HEK293 (cell line): ENCODE data around the gene LGALS16.

Source experiments
- GLIS1 ChIP-seq: fragments of 450-650 bp; formaldehyde crosslinking; IDR thresholded peaks from 2 replicates; pipeline ENCODE4 v1.5.1; 2016; ENCODE audit warnings: missing biosample characterization, missing genetic modification characterization
- IKZF3 ChIP-seq: fragments of 450-650 bp; IDR thresholded peaks from 2 replicates; pipeline ENCODE4 v1.5.0; 2018; ENCODE audit warnings: missing biosample characterization, mild to moderate bottlenecking, missing genetic modification characterization, moderate library complexity
- OVOL3 ChIP-seq: fragments of 450-650 bp; formaldehyde crosslinking; IDR thresholded peaks from 2 replicates; pipeline ENCODE4 v1.5.1; 2016; ENCODE audit warnings: missing biosample characterization, missing genetic modification characterization
- PATZ1 ChIP-seq: fragments of 450-650 bp; formaldehyde crosslinking; IDR thresholded peaks from 2 replicates; pipeline ENCODE4 v1.5.1; 2016; ENCODE audit warnings: missing biosample characterization, missing genetic modification characterization
- RBAK ChIP-seq: fragments of 450-650 bp; formaldehyde crosslinking; IDR thresholded peaks from 2 replicates; pipeline ENCODE4 v1.5.1; 2016; ENCODE audit warnings: missing biosample characterization, missing genetic modification characterization
- ZBTB1 ChIP-seq: fragments of 450-650 bp; formaldehyde crosslinking; IDR thresholded peaks from 2 replicates; pipeline ENCODE4 v1.5.1; 2016; ENCODE audit warnings: missing biosample characterization, missing genetic modification characterization
- ZBTB21 ChIP-seq: fragments of 450-650 bp; formaldehyde crosslinking; IDR thresholded peaks from 2 replicates; pipeline ENCODE4 v1.5.1; 2017; ENCODE audit warnings: missing biosample characterization, missing genetic modification characterization
- ZBTB6 ChIP-seq: fragments of 450-650 bp; formaldehyde crosslinking; IDR thresholded peaks from 2 replicates; pipeline ENCODE4 v1.5.1; 2017; ENCODE audit warnings: missing biosample characterization, missing genetic modification characterization
- ZEB2 ChIP-seq: fragments of 450-650 bp; formaldehyde crosslinking; IDR thresholded peaks from 2 replicates; pipeline ENCODE4 v1.5.1; 2016; ENCODE audit warnings: missing biosample characterization, missing genetic modification characterization
- ZNF174 ChIP-seq: fragments of 450-650 bp; formaldehyde crosslinking; IDR thresholded peaks from 2 replicates; pipeline ENCODE4 v1.5.0; 2017; ENCODE audit warnings: missing biosample characterization, mild to moderate bottlenecking, missing genetic modification characterization
- ZNF211 ChIP-seq: fragments of 450-650 bp; formaldehyde crosslinking; IDR thresholded peaks from 2 replicates; pipeline ENCODE4 v1.5.1; 2016; ENCODE audit warnings: low read depth, missing biosample characterization, missing genetic modification characterization
- ZNF214 ChIP-seq: fragments of 450-650 bp; formaldehyde crosslinking; IDR thresholded peaks from 2 replicates; pipeline ENCODE4 v1.5.1; 2017; ENCODE audit warnings: missing biosample characterization, mild to moderate bottlenecking, missing genetic modification characterization, borderline replicate concordance
- ZNF24 ChIP-seq: fragments of 450-650 bp; formaldehyde crosslinking; IDR thresholded peaks from 2 replicates; pipeline ENCODE4 v1.5.1; 2016; ENCODE audit warnings: missing biosample characterization, missing genetic modification characterization
- ZNF324 ChIP-seq: fragments of 450-650 bp; formaldehyde crosslinking; IDR thresholded peaks from 2 replicates; pipeline ENCODE4 v1.5.1; 2016; ENCODE audit warnings: missing biosample characterization, missing genetic modification characterization
- ZNF350 ChIP-seq: fragments of 450-650 bp; formaldehyde crosslinking; IDR thresholded peaks from 2 replicates; pipeline ENCODE4 v1.5.0; 2017; ENCODE audit warnings: missing biosample characterization, mild to moderate bottlenecking, missing genetic modification characterization
- ZNF423 ChIP-seq: fragments of 450-650 bp; formaldehyde crosslinking; IDR thresholded peaks from 2 replicates; pipeline ENCODE4 v1.5.1; 2016; ENCODE audit warnings: missing biosample characterization, missing genetic modification characterization
- ZNF473 ChIP-seq: fragments of 450-650 bp; formaldehyde crosslinking; IDR thresholded peaks from 2 replicates; pipeline ENCODE4 v1.5.1; 2017; ENCODE audit warnings: missing biosample characterization, missing genetic modification characterization
- ZNF488 ChIP-seq: fragments of 450-650 bp; formaldehyde crosslinking; IDR thresholded peaks from 2 replicates; pipeline ENCODE4 v1.5.1; 2016; ENCODE audit warnings: missing biosample characterization, missing genetic modification characterization
- ZNF521 ChIP-seq: fragments of 450-650 bp; formaldehyde crosslinking; IDR thresholded peaks from 2 replicates; pipeline ENCODE4 v1.5.1; 2017; ENCODE audit warnings: missing biosample characterization, mild to moderate bottlenecking, missing genetic modification characterization
- ZNF530 ChIP-seq: fragments of 450-650 bp; formaldehyde crosslinking; IDR thresholded peaks from 2 replicates; pipeline ENCODE4 v1.5.1; 2016; ENCODE audit warnings: low read depth, missing biosample characterization, missing genetic modification characterization
- ZNF548 ChIP-seq: fragments of 450-650 bp; formaldehyde crosslinking; IDR thresholded peaks from 2 replicates; pipeline ENCODE4 v1.5.1; 2016; ENCODE audit warnings: missing biosample characterization, missing genetic modification characterization
- ZNF585B ChIP-seq: fragments of 450-650 bp; formaldehyde crosslinking; IDR thresholded peaks from 2 replicates; pipeline ENCODE4 v1.5.1; 2016; ENCODE audit warnings: missing biosample characterization, missing genetic modification characterization
- ZNF621 ChIP-seq: fragments of 450-650 bp; formaldehyde crosslinking; IDR thresholded peaks from 2 replicates; pipeline ENCODE4 v1.5.1; 2017; ENCODE audit warnings: missing biosample characterization, missing genetic modification characterization
- ZNF623 ChIP-seq: fragments of 450-650 bp; formaldehyde crosslinking; IDR thresholded peaks from 2 replicates; pipeline ENCODE4 v1.5.1; 2016; ENCODE audit warnings: missing biosample characterization, missing genetic modification characterization
- ZNF624 ChIP-seq: fragments of 450-650 bp; formaldehyde crosslinking; IDR thresholded peaks from 2 replicates; pipeline ENCODE4 v1.5.1; 2017; ENCODE audit warnings: missing biosample characterization, missing genetic modification characterization
- ZNF626 ChIP-seq: fragments of 450-650 bp; sonication (Bioruptor Pico); formaldehyde crosslinking; IDR thresholded peaks from 2 replicates; pipeline ENCODE4 v1.5.1; 2018; ENCODE audit warnings: missing biosample characterization, missing genetic modification characterization, inconsistent platforms
- ZNF629 ChIP-seq: fragments of 450-650 bp; formaldehyde crosslinking; IDR thresholded peaks from 2 replicates; pipeline ENCODE4 v1.5.1; 2017; ENCODE audit warnings: missing biosample characterization, missing genetic modification characterization
- ZNF837 ChIP-seq: fragments of 450-650 bp; formaldehyde crosslinking; IDR thresholded peaks from 2 replicates; pipeline ENCODE4 v1.5.1; 2016; ENCODE audit warnings: missing biosample characterization, missing genetic modification characterization
- ZSCAN5A ChIP-seq: fragments of 450-650 bp; formaldehyde crosslinking; IDR thresholded peaks from 2 replicates; pipeline ENCODE4 v1.5.1; 2016; ENCODE audit warnings: missing biosample characterization, missing genetic modification characterization
- ZXDB ChIP-seq: fragments of 450-650 bp; formaldehyde crosslinking; IDR thresholded peaks from 2 replicates; pipeline ENCODE4 v1.5.1; 2016; ENCODE audit warnings: missing biosample characterization, missing genetic modification characterization
- TF ChIP-seq, protein P1 (sequence below): fragments of 450-650 bp; formaldehyde crosslinking; IDR thresholded peaks from 2 replicates; pipeline ENCODE4 v1.5.1; 2016; ENCODE audit warnings: missing biosample characterization, missing genetic modification characterization
- TF ChIP-seq, protein P2 (sequence below): fragments of 450-650 bp; formaldehyde crosslinking; IDR thresholded peaks from 2 replicates; pipeline ENCODE4 v1.5.1; 2016; ENCODE audit warnings: missing biosample characterization, missing genetic modification characterization

LGALS16 gene

GRCh38 chr19:39631178-39631577, 24.5 kb upstream of the LGALS16 start (continued):
- TF ChIP-seq, protein P1, sequence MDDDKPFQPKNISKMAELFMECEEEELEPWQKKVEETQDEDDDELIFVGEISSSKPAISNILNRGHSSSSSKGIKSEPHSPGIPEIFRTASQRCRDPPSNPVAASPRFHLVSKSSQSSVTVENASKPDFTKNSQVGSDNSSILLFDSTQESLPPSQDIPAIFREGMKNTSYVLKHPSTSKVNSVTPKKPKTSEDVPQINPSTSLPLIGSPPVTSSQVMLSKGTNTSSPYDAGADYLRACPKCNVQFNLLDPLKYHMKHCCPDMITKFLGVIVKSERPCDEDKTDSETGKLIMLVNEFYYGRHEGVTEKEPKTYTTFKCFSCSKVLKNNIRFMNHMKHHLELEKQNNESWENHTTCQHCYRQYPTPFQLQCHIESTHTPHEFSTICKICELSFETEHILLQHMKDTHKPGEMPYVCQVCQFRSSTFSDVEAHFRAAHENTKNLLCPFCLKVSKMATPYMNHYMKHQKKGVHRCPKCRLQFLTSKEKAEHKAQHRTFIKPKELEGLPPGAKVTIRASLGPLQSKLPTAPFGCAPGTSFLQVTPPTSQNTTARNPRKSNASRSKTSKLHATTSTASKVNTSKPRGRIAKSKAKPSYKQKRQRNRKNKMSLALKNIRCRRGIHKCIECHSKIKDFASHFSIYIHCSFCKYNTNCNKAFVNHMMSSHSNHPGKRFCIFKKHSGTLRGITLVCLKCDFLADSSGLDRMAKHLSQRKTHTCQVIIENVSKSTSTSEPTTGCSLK (tag by site-specific recombination), result no peak
- TF ChIP-seq ZNF530 (tag by site-specific recombination) (no peak), ZNF423 (tag by site-specific recombination) (no peak), ZNF24 (peak; percentile 85), ZBTB1 (tag by site-specific recombination) (no peak), ZNF214 (tag by site-specific recombination) (no peak), ZNF324 (peak; percentile 86), ZNF623 (tag by site-specific recombination) (peak; percentile 32; the same call in 1 of the 2 replicates), IKZF3 (no peak), ZNF211 (tag by site-specific recombination) (peak; percentile 91), ZBTB6 (tag by site-specific recombination) (no peak), ZBTB21 (tag by site-specific recombination) (peak; percentile 99), ZEB2 (peak; percentile 60; the same call in 1 of the 2 replicates), ZNF548 (tag by site-specific recombination) (no peak; the same call in 1 of the 2 replicates), ZNF629 (peak; percentile 86), ZSCAN5A (tag by site-specific recombination) (no peak), ZNF473 (tag by site-specific recombination) (no peak), ZNF621 (no peak), ZNF624 (tag by site-specific recombination) (no peak), OVOL3 (no peak), ZXDB (tag by site-specific recombination) (no peak), ZNF837 (tag by site-specific recombination) (no peak), RBAK (peak; percentile 44; the same call in 1 of the 2 replicates), ZNF585B (tag by site-specific recombination) (no peak), ZNF521 (tag by site-specific recombination) (no peak), ZNF350 (tag by site-specific recombination) (no peak), ZNF174 (0 out of 2 replicates have a peak, but pooled peaks have one; percentile 76), PATZ1 (tag by site-specific recombination) (no peak), ZNF488 (tag by site-specific recombination) (no peak), GLIS1 (tag by site-specific recombination) (no peak), ZNF626 (tag by site-specific recombination) (no peak)
- TF ChIP-seq, protein P2, sequence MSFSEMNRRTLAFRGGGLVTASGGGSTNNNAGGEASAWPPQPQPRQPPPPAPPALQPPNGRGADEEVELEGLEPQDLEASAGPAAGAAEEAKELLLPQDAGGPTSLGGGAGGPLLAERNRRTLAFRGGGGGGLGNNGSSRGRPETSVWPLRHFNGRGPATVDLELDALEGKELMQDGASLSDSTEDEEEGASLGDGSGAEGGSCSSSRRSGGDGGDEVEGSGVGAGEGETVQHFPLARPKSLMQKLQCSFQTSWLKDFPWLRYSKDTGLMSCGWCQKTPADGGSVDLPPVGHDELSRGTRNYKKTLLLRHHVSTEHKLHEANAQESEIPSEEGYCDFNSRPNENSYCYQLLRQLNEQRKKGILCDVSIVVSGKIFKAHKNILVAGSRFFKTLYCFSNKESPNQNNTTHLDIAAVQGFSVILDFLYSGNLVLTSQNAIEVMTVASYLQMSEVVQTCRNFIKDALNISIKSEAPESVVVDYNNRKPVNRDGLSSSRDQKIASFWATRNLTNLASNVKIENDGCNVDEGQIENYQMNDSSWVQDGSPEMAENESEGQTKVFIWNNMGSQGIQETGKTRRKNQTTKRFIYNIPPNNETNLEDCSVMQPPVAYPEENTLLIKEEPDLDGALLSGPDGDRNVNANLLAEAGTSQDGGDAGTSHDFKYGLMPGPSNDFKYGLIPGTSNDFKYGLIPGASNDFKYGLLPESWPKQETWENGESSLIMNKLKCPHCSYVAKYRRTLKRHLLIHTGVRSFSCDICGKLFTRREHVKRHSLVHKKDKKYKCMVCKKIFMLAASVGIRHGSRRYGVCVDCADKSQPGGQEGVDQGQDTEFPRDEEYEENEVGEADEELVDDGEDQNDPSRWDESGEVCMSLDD (tag by site-specific recombination), result peak; percentile 51; the same call in 1 of the 2 replicates
